GM19328 (cell line): ENCODE measurements around the gene RAB6D.
A peak's percentile ranks its signal among the peaks of the same experiment; 100 is the strongest.
"Not testable (repeated sequence)": the region's sequence is repeated elsewhere in the genome, so short reads cannot be mapped to it uniquely, and the experiment has no call there.

Experiments
- ATAC-seq: cut with Tn5 transposase; IDR thresholded peaks from one replicate; pipeline ENCODE4 v1.9.1; 2021; ENCODE audit warnings: mild to moderate bottlenecking, moderate library complexity; ENCODE audit not compliant: unreplicated experiment

Gene RAB6D

DNA sequence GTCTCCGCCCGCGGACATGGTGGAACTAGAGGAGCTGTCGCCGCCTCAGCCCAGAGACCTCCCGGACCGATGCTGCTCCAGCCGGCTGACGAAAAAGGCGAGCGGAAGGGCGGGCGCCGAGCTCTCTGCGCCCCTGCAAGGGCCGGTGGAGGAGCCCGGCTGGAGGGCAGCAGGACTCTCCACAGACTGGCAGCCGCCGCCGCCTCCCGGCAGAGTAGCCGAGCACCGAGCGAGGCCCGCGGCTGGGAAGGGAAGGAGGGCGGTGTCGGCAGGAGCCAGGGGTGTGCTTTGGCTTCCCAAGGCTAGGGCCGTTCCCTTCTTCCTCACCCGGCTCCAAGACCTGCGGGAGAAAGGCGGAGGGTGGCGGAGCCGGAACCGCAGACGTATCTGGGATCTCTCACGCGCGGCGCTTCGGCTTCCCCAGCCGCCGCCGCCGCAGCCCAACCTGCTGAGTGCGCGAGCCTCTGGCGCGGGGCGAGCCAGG lies at the start of gene RAB6D:
RAB6D (minus strand) TSS at position 466 of the 484 bp plus-strand sequence; CDS start at position 18, 448 bp downstream.
- ATAC-seq: not testable (repeated sequence)

GRCh38 chr2:131413148-131413747 lies 49.3 kb upstream of the RAB6D start:
- ATAC-seq: peak; percentile 79

GRCh38 chr2:131410173-131410572 lies 46.2 kb upstream of the RAB6D start:
- no peak for ATAC-seq

GRCh38 chr2:131408778-131409177 lies 44.8 kb upstream of the RAB6D start:
- ATAC-seq: no peak

DNA sequence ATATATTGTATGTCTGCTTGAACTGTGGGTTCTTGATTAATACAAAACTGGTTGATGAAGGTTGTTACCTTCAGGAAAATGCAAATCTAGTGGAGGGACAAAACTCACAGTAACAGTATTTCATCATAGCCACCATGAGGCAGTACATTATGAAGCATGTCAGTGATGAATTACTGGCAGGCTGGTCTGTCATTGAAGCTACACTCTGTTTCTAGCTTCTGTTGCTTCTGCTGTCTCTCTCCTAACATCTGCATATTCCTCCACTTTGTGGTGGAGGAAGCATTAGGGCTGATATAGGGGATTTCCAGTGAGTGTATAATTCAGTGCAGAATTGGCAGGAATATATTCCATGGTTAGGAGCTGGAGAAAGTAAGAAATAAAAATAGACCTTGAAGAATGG lies 44.2 kb upstream of the RAB6D start:
- ATAC-seq: no peak

GRCh38 chr2:131404753-131405152 lies 40.8 kb upstream of the RAB6D start:
- ATAC-seq: no peak

- no peak for ATAC-seq
Measured at GRCh38 chr2:131402320-131403039, 38.5 kb upstream of the RAB6D start.

DNA sequence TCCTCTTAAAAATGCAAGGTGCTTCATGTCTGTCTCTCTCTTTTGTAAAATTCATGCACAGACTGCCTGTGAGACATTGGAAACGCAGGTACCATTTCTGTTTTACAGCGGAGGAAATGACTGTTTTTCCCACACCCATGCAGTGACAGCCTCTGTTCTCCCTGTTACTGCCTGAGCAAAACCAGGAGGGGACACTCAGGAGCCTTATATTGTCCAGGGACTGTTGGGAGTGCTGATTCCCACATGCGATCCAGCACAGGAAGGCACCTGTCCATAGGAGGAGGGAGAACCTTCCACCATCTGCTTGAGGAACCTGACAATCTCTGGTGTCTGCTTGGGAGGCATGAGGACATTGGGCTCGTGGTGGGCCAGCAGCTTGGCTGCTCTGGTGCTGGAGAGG lies 36.9 kb upstream of the RAB6D start:
- ATAC-seq: no peak

- ATAC-seq: not testable (repeated sequence)
Measured at GRCh38 chr2:131400441-131400840, 36.5 kb upstream of the RAB6D start.

DNA sequence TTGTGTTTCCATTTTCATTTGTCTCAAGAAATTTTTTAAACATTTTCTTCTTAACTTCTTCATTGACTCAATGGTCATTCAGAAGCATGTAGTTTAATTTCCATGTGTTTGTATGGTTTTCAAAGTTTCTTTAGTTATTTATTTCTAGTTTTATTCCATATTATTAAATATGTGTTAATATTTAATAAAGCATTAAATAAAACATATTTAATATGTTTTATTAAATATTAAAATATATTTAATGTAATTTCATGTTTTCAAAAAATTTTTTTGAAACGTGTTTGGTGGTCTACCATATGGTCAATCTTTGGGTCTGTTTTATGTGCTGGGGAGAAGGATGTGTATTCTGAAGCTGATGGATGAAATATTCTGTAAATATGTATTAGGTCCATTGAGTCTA lies 32.2 kb upstream of the RAB6D start:
- not testable (repeated sequence) for ATAC-seq

DNA sequence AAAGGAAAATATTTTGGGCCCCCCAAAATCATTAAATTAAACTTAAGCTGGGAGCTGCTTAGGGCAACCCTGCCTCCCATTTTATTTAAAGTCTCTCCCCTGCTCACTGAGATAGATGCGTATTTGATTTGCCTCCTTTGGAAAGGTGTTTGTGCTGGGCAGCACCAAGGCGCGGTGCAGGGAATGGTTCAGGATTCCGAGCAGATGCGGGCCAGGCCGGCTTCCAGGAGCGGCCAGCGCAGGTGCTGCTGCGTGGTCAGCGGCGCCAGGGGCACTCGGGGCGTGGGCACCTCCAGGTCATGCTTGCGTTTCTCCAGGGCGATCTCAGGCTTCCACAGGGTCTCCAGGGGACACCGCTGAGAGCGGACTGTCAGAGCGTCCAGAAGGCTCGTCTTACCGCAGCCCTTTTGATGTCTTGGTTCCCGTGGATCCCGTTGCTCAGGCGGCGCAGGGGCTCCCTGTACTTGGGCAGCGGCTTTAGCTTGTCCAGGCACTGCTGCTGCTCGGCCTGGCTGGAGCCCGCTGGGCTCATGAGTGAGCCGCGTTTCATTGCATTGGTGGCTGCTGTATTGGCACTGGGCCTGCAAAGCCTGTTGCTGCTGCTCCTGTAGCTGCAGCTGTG lies 31.2 kb upstream of the RAB6D start:
- not testable (repeated sequence) for ATAC-seq

DNA sequence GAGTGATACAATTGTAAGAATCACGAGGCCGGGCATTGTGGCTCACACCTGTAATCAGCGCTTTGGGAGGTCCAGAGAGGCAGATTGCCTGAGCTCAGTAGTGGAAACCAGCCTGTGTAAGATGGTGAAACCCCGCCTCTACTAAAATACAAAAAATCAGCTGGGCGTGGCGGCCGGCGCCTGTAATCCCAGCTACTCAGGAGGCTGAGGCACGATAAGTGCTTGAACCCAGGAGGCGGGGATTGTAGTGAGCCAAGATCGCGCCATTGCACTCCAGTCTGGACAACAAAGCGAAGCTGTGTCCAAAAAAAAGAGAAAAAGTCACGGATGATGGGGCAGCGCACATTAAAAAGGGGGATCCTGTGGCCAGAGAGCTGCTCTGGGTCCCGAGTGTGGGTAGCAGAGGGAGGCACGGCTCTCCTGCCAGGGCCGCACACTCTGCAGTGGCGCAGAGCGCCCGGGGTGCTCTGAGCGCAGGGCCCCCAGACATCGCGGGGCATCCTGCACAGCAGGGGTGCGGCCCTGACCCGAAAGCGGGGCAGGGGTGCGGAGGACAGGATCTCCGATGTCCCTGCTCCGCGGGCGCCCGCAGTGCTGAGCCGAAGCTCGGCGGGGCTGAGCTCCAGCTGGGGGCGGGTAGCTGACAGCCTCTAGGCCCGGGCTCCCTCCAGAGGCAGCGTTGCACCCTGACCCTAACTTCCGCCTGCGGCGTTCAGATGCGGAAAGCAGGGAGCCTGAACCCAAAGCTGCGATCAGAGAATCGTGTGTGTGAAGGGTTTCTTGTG lies 30.4 kb upstream of the RAB6D start:
- ATAC-seq: no peak

GRCh38 chr2:131391953-131392352 lies 28.0 kb upstream of the RAB6D start:
- ATAC-seq: not testable (repeated sequence)

DNA sequence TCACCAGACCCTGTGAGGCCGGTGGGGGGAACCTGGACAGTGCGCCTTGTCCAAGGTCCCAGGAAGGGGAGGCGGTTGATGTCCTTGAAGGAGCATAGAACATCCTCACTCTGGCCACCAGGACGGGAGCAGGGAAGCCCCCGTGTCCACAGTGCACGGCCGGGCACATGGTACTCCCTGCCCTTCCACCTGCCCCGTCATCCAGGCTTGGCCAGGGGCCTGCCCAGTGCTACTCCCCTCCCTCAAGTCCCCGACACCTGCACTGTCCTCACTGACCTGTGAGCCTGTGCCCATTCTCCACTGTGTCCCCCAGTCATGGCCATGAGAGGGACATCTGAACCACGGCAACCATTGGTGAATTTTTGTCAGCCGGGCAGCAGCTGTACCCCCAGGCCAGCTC lies 27.5 kb upstream of the RAB6D start:
- ATAC-seq: not testable (repeated sequence)

GRCh38 chr2:131390495-131391130 lies 26.6 kb upstream of the RAB6D start:
- ATAC-seq: not testable (repeated sequence)

DNA sequence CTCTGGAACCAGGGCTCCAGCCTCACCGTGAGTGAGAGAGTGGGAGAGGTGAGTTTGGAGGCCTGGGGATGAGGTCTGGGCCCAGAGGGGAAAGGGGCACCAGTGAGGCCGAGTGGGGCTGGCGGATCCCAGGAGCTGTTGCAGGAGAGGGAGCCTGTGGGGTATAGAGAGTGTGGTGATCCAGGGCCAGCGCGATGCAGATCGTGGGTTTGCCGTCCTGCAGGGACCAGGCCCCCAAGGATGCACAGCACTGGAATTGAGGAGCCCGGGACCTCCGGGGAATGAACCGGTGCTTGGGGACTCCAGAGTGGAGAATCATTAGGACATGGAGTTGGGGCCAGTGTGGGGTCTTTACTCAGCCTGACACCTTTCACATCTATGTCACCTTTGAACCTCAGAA lies 25.7 kb upstream of the RAB6D start:
- no peak for ATAC-seq

GRCh38 chr2:131388834-131389233 lies 24.9 kb upstream of the RAB6D start:
- ATAC-seq: not testable (repeated sequence)

DNA sequence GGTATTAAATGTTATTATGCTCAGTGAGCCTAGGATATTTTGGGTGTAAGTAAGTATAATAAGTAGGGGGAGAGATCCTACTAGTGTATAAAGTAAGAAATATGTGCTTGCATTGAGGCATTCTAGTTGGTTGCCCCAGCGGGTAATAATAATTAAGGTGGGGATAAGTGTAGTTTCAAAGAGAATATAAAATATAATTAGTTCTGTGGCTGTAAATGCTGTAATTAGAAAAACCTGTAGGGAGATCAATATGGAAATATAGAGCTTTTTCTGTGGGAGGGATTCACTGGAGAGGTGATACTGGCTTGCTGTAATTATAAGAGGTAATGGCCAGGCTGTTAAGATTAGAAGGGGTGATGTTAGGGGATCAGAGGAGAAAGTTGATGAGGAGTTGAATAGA lies 9.1 kb upstream of the RAB6D start:
- ATAC-seq: not testable (repeated sequence)

DNA sequence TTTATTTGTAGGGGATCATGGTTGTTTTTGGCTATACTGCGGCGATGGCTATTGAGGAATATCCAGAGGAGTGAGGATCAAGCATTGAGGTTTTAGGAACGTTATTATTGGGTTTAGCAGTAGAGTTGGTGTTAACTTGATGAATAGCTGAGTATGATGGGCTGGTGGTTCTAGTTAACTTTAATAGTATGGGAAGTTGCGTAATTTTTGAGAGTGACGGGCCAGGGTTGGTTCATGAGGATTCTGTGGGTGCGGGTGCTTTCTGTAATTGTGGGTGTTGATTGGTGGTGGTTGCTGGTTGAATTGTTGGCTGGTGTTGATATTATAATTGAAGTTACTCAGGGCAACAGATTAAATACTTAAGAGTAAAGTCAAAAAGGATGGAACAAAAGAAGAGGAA lies 6.0 kb upstream of the RAB6D start:
- no peak for ATAC-seq

GRCh38 chr2:131368493-131369066 lies 4.6 kb upstream of the RAB6D start:
- ATAC-seq: not testable (repeated sequence)
